ENCODE measurements around the gene ST6GALNAC3.

Gene ST6GALNAC3

GRCh38 chr1:76668046-76668445, 593.5 kb downstream of the ST6GALNAC3 start:
- peak; percentile 48 for DNase-seq

- no peak for DNase-seq
Measured at GRCh38 chr1:76669131-76669530, 594.6 kb downstream of the ST6GALNAC3 start.

GRCh38 chr1:76669624-76670315, 595.2 kb downstream of the ST6GALNAC3 start:
- DNase-seq = no peak

- no peak for DNase-seq
Measured at GRCh38 chr1:76674689-76675210, 600.2 kb downstream of the ST6GALNAC3 start.

GRCh38 chr1:76677416-76678405, 603.2 kb downstream of the ST6GALNAC3 start:
- DNase-seq = no peak

GRCh38 chr1:76679534-76680152, 605.1 kb downstream of the ST6GALNAC3 start:
- DNase-seq = no peak

GRCh38 chr1:76680651-76681050, 606.1 kb downstream of the ST6GALNAC3 start:
- DNase-seq = no peak

GRCh38 chr1:76682138-76682537, 607.6 kb downstream of the ST6GALNAC3 start:
- DNase-seq = no peak
